Keratinocyte (primary cell): Measurements from ENCODE around the gene SDC3. TPM values are rescaled to one million over a fixed set of nuclear protein-coding genes. Genes with fewer than 3 reads are reported as not detected.

Experiments used
- DNase-seq: peaks from one replicate; pipeline ENCODE4 v3.0.0-alpha.2; 2011; ENCODE audit warnings: low read depth, missing footprints, low spot score
- FAIRE-seq: peaks from 2 replicates; lab custom pipeline; 2011; peaks lifted over from hg19 to GRCh38; lab: Jason Lieb, UNC
- H2AFZ ChIP-seq: 2 replicates; pipeline ENCODE4 v1.6.0; 2012; ENCODE audit warnings: low read length, control low read depth, inconsistent platforms; ENCODE audit not compliant: control insufficient read depth
- H3K27ac ChIP-seq: 2 replicates; pipeline ENCODE4 v1.5.1; 2011; ENCODE audit warnings: low read length; ENCODE audit not compliant: control insufficient read depth, insufficient read depth
- H3K27me3 ChIP-seq: 3 replicates; pipeline ENCODE4 v1.6.0; 2011; ENCODE audit warnings: low read length; ENCODE audit not compliant: control insufficient read depth, insufficient read depth; ENCODE audit errors: extremely low read depth
- H3K36me3 ChIP-seq, 2 experiments: 2 replicates in 1 of 2; 3 replicates in 1 of 2; pipeline ENCODE4 v1.5.1; 2011; ENCODE audit warnings: low read length in 2 of 2, mild to moderate bottlenecking in 1 of 2; ENCODE audit not compliant: control insufficient read depth in 2 of 2, insufficient read depth in 2 of 2; ENCODE audit errors: extremely low read depth in 1 of 2
- H3K4me1 ChIP-seq: 3 replicates; pipeline ENCODE4 v1.5.1; 2011; ENCODE audit warnings: low read length; ENCODE audit not compliant: control insufficient read depth, insufficient read depth; ENCODE audit errors: extremely low read depth
- H3K4me2 ChIP-seq: 3 replicates; pipeline ENCODE4 v1.6.0; 2011; ENCODE audit warnings: low read depth, low read length; ENCODE audit not compliant: control insufficient read depth, insufficient read depth; ENCODE audit errors: extremely low read depth
- H3K4me3 ChIP-seq, 3 experiments: fragments of 200-600 bp in 1 of 3; sonication (generic) in 1 of 3; 2 replicates in 2 of 3; 3 replicates in 1 of 3; pipeline ENCODE4 v1.5.1; 2011 to 2016; ENCODE audit warnings: low read length in 3 of 3, mild to moderate bottlenecking in 3 of 3, control low read depth in 2 of 3, inconsistent platforms in 1 of 3, low read depth in 1 of 3, mixed read lengths in 1 of 3, mixed run types in 1 of 3, moderate library complexity in 1 of 3; ENCODE audit not compliant: control insufficient read depth in 2 of 3, insufficient read depth in 2 of 3; ENCODE audit errors: extremely low read depth in 1 of 3
- H3K79me2 ChIP-seq: 2 replicates; pipeline ENCODE4 v1.6.0; 2012; ENCODE audit warnings: low read length; ENCODE audit not compliant: control insufficient read depth, insufficient read depth
- H3K9ac ChIP-seq: 3 replicates; pipeline ENCODE4 v1.6.0; 2011; ENCODE audit warnings: low read length; ENCODE audit not compliant: control insufficient read depth, insufficient read depth; ENCODE audit errors: extremely low read depth
- H3K9me1 ChIP-seq: 3 replicates; pipeline ENCODE4 v1.6.0; 2011; ENCODE audit warnings: low read length; ENCODE audit not compliant: control insufficient read depth, insufficient read depth; ENCODE audit errors: extremely low read depth
- H3K9me3 ChIP-seq: 2 replicates; pipeline ENCODE4 v1.5.1; 2012; ENCODE audit warnings: low read depth, low read length; ENCODE audit not compliant: control insufficient read depth
- H4K20me1 ChIP-seq: 3 replicates; pipeline ENCODE4 v1.6.0; 2011; ENCODE audit warnings: low read length; ENCODE audit not compliant: control insufficient read depth, insufficient read depth; ENCODE audit errors: extremely low read depth
- EZH2 ChIP-seq: IDR thresholded peaks from one replicate; pipeline ENCODE4 v1.6.1; 2012; ENCODE audit warnings: inconsistent platforms, mild to moderate bottlenecking, low read length, moderate library complexity
- dilution Hi-C: fragments of 300-500 bp; cut with MboI; formaldehyde crosslinking; loops from one replicate; pipeline ENCODE4 v1.7.0; 2020; ENCODE audit warnings: low sequenced_read_pairs; ENCODE audit not compliant: extremely low pct_ligation_motif_present
- polyA plus RNA-seq, 5 experiments: library from polyadenylated mRNA; depleted of rRNA in 3 of 5; stranded (reverse) in 3 of 5; stranded (forward) in 1 of 5; unstranded in 1 of 5; fragments of >200 nt; gene quantifications; 1 replicate in 1 of 5; 2 replicates in 3 of 5; 3 replicates in 1 of 5; pipeline versions ENCODE4 v1.2.1 to v1.2.3, GENCODE V29; 2011 to 2012; ENCODE audit warnings: missing spikeins in 2 of 5, low read depth in 1 of 5, low replicate concordance in 1 of 5
- TF ChIP-seq, protein P1 (sequence below), 3 experiments: IDR thresholded peaks in 1 of 3; conservative IDR thresholded peaks in 1 of 3; optimal IDR thresholded peaks in 1 of 3; 2 replicates in 2 of 3; 3 replicates in 1 of 3; pipeline versions ENCODE3 to v1.5.1; 2011; ENCODE audit warnings: low read length in 3 of 3, mild to moderate bottlenecking in 3 of 3, moderate library complexity in 2 of 3, control low read depth in 1 of 3, inconsistent platforms in 1 of 3; ENCODE audit not compliant: insufficient read depth in 2 of 3; ENCODE audit errors: extremely low read depth in 1 of 3

The SDC3 gene
- polyA plus RNA-seq, 1 donor (not counting 4 experiments of a cell fraction or from before 2014, with no cell fraction given), result 8.8 TPM

GRCh38 chr1:30839827-30840359, 68.7 kb downstream of the SDC3 start:
- dilution Hi-C loops, result no loop called here
- no peak overlapping the region for H3K4me2 ChIP-seq
- H3K27ac ChIP-seq, result no peak overlapping the region
- H3K79me2 ChIP-seq, result no peaks in the 10 kb centered on the region
- H3K36me3 ChIP-seq, result no peaks in the 10 kb centered on the region
- peaks cover 46% of the 10 kb centered on the region for H3K27me3 ChIP-seq
- no peak for FAIRE-seq
- no peak for DNase-seq
- TF ChIP-seq EZH2, result no peak
- no peak overlapping the region for H3K4me3 ChIP-seq
- no peak overlapping the region for H3K9ac ChIP-seq
- no peaks in the 10 kb centered on the region for H3K9me3 ChIP-seq
- no peaks in the 10 kb centered on the region for H3K9me1 ChIP-seq
- no peaks in the 10 kb centered on the region for H3K4me1 ChIP-seq
- no peaks in the 10 kb centered on the region for H4K20me1 ChIP-seq
- no peak overlapping the region for H2AFZ ChIP-seq

GRCh38 chr1:30838996-30839395, 69.6 kb downstream of the SDC3 start:
- dilution Hi-C loops, result no loop called here
- H3K4me3 ChIP-seq, result no peak overlapping the region
- no peak overlapping the region for H2AFZ ChIP-seq
- no peak overlapping the region for H3K4me2 ChIP-seq
- no peak overlapping the region for H3K9ac ChIP-seq
- peaks cover 37% of the 10 kb centered on the region for H3K27me3 ChIP-seq
- no peak for FAIRE-seq
- TF ChIP-seq EZH2, result no peak
- TF ChIP-seq, protein P1, sequence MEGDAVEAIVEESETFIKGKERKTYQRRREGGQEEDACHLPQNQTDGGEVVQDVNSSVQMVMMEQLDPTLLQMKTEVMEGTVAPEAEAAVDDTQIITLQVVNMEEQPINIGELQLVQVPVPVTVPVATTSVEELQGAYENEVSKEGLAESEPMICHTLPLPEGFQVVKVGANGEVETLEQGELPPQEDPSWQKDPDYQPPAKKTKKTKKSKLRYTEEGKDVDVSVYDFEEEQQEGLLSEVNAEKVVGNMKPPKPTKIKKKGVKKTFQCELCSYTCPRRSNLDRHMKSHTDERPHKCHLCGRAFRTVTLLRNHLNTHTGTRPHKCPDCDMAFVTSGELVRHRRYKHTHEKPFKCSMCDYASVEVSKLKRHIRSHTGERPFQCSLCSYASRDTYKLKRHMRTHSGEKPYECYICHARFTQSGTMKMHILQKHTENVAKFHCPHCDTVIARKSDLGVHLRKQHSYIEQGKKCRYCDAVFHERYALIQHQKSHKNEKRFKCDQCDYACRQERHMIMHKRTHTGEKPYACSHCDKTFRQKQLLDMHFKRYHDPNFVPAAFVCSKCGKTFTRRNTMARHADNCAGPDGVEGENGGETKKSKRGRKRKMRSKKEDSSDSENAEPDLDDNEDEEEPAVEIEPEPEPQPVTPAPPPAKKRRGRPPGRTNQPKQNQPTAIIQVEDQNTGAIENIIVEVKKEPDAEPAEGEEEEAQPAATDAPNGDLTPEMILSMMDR (optimal IDR thresholded peaks at IDR 0.05 in 1 of 3, IDR thresholded peaks at IDR 0.05 in 1 of 3, conservative IDR thresholded peaks at IDR 0.05 in 1 of 3; ENCODE audit: extremely low read depth in 1 of 3, insufficient read depth in 2 of 3, low read length in 3 of 3), result no peak
- H3K79me2 ChIP-seq, result no peaks in the 10 kb centered on the region
- H3K36me3 ChIP-seq, result no peaks in the 10 kb centered on the region
- H3K4me1 ChIP-seq, result no peaks in the 10 kb centered on the region
- H3K9me1 ChIP-seq, result no peaks in the 10 kb centered on the region
- no peak overlapping the region for H3K27ac ChIP-seq
- no peak for DNase-seq
- H3K9me3 ChIP-seq, result no peaks in the 10 kb centered on the region
- no peaks in the 10 kb centered on the region for H4K20me1 ChIP-seq

GRCh38 chr1:30837653-30838052, 70.9 kb downstream of the SDC3 start:
- TF ChIP-seq, protein P1 (optimal IDR thresholded peaks at IDR 0.05 in 1 of 3, IDR thresholded peaks at IDR 0.05 in 1 of 3, conservative IDR thresholded peaks at IDR 0.05 in 1 of 3; ENCODE audit: extremely low read depth in 1 of 3, insufficient read depth in 2 of 3, low read length in 3 of 3), result no peak
- TF ChIP-seq EZH2, result no peak
- Histone ChIP-seq H3K4me3 (no peak overlapping the region), H3K27ac (no peak overlapping the region), H3K36me3 (no peaks in the 10 kb centered on the region), H3K9me1 (no peaks in the 10 kb centered on the region), H3K27me3 (peaks cover 34% of the 10 kb centered on the region), H4K20me1 (no peaks in the 10 kb centered on the region), H3K4me2 (no peak overlapping the region), H3K79me2 (no peaks in the 10 kb centered on the region), H3K9me3 (no peaks in the 10 kb centered on the region), H3K4me1 (no peaks in the 10 kb centered on the region), H2AFZ (no peak overlapping the region), H3K9ac (no peak overlapping the region)
- dilution Hi-C loops, result no loop called here
- no peak for DNase-seq
- FAIRE-seq, result no peak
